Posterior cingulate gyrus (tissue), 11 donors: ENCODE results near the gene S100G.

Experiments used
- DNase-seq, 10 donors: peaks; one replicate each; pipeline versions ENCODE4 v3.0.0 to v3.0.0-alpha.2; 2020 to 2021; ENCODE audit warnings: mixed read lengths in 3 of 10
- intact Hi-C: fragments of 100-400 bp; cut with DNase I; formaldehyde crosslinking; loops from one replicate; pipeline ENCODE4 v1.15.1; 2023

Gene S100G

GRCh38 chrX:16702700-16703599, 53.0 kb downstream of the S100G start:
- intact Hi-C loops = no loop called here

More at GRCh38 chrX:16702700-16703599, 53.0 kb downstream of the S100G start:
- no peak for DNase-seq
